Measurements from ENCODE around the gene C1QTNF5.

DNA sequence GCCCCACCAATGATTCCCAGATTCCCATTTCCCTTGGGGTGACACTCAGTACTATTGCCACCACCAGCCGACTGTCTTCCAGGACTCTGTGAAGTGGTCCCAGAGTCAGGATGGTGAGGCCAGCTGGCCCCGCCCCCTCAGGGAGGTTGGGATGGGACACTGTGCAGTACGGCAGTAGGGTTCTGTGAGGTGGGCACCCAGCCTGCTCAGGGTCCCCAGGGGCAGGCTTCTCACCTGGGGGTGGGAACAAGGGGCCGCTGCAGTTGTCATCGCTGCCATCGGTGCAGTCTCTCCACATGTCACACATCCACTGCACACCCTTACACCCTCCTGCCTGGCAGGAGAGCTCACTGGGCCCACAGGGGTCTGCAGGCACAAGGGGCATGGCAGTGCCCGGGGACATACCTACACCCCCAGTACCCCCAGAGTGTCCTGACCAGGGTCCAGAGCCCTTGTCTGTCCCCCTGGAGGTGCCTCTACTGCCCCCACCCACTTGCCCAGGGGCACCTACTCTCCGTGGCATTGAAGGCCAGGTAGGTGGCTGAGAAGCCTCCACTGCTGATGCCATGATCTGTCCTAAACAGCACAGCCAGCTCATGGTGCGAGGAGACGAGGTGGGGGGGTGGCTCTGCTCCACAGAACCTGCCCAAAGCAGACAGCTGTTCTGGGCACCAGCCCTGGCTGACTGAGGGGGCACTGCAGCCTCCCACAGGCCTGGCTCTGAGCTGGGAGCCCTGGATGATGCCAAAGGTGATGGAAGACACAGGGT is 1.9 kb upstream of the C1QTNF5 start:
- TF ChIP-seq, protein P1, sequence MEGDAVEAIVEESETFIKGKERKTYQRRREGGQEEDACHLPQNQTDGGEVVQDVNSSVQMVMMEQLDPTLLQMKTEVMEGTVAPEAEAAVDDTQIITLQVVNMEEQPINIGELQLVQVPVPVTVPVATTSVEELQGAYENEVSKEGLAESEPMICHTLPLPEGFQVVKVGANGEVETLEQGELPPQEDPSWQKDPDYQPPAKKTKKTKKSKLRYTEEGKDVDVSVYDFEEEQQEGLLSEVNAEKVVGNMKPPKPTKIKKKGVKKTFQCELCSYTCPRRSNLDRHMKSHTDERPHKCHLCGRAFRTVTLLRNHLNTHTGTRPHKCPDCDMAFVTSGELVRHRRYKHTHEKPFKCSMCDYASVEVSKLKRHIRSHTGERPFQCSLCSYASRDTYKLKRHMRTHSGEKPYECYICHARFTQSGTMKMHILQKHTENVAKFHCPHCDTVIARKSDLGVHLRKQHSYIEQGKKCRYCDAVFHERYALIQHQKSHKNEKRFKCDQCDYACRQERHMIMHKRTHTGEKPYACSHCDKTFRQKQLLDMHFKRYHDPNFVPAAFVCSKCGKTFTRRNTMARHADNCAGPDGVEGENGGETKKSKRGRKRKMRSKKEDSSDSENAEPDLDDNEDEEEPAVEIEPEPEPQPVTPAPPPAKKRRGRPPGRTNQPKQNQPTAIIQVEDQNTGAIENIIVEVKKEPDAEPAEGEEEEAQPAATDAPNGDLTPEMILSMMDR (IDR thresholded peaks at IDR 0.05), result no peak
- no peak for TF ChIP-seq POLR2A (IDR thresholded peaks at IDR 0.05)
